ENCODE measurements around the gene PLEKHA1. TPM values are rescaled to one million over a fixed set of nuclear protein-coding genes. Genes with fewer than 3 reads are reported as not detected.
A peak's percentile ranks its signal among the peaks of the same experiment; 100 is the strongest.

Gene PLEKHA1
- total RNA-seq, 2 donors from 2014 or later = 22.3 to 46.8 TPM

GRCh38 chr10:122466951-122467381 lies 92.5 kb downstream of the PLEKHA1 start:
- no peak for DNase-seq (ENCODE audit: low spot score)
- Histone ChIP-seq H3K36me3 (no peaks in the 10 kb centered on the region), H3K4me1 (ENCODE audit: control insufficient read depth in 1 of 2, low read depth in 2 of 2) (peaks cover 45 to 69% of the 10 kb centered on the region in 2 donors), H3K27ac (peak overlapping the region in 1 of 2 donors; percentile 4), H3K9me3 (no peaks in the 10 kb centered on the region), H3K4me3 (no peak overlapping the region), H3K27me3 (replicated peaks; ENCODE audit: insufficient read depth) (no peaks in the 10 kb centered on the region)
- no peak for TF ChIP-seq CTCF (IDR thresholded peaks at IDR 0.05)
- no peak for ATAC-seq (ENCODE audit: insufficient number of reproducible peaks, low FRiP score, low read depth)

- H3K27ac ChIP-seq = peak overlapping the region in 1 of 2 donors; percentile 4
- peaks cover 45 to 69% of the 10 kb centered on the region in 2 donors for H3K4me1 ChIP-seq (ENCODE audit: control insufficient read depth in 1 of 2, low read depth in 2 of 2)
- H3K36me3 ChIP-seq = no peaks in the 10 kb centered on the region
- H3K27me3 ChIP-seq (replicated peaks; ENCODE audit: insufficient read depth) = no peaks in the 10 kb centered on the region
- H3K9me3 ChIP-seq = no peaks in the 10 kb centered on the region
- no peak overlapping the region for H3K4me3 ChIP-seq
- DNase-seq (ENCODE audit: low spot score) = no peak
- no peak for TF ChIP-seq CTCF (IDR thresholded peaks at IDR 0.05)
- ATAC-seq (ENCODE audit: insufficient number of reproducible peaks, low FRiP score, low read depth) = no peak
Observed at GRCh38 chr10:122467701-122468100, 93.2 kb downstream of the PLEKHA1 start.

- Histone ChIP-seq H3K27me3 (replicated peaks; ENCODE audit: insufficient read depth) (no peaks in the 10 kb centered on the region), H3K4me3 (no peak overlapping the region), H3K27ac (peak overlapping the region in 1 of 2 donors; percentile 52), H3K36me3 (no peaks in the 10 kb centered on the region), H3K9me3 (no peaks in the 10 kb centered on the region), H3K4me1 (ENCODE audit: control insufficient read depth in 1 of 2, low read depth in 2 of 2) (peaks cover 46 to 75% of the 10 kb centered on the region in 2 donors)
- no peak for TF ChIP-seq CTCF (IDR thresholded peaks at IDR 0.05)
- no peak for ATAC-seq (ENCODE audit: insufficient number of reproducible peaks, low FRiP score, low read depth)
- DNase-seq (ENCODE audit: low spot score) = no peak
Observed at GRCh38 chr10:122468307-122468925, 93.9 kb downstream of the PLEKHA1 start.

GRCh38 chr10:122468926-122469781 lies 94.6 kb downstream of the PLEKHA1 start:
- Histone ChIP-seq H3K27ac (peak overlapping the region; percentile 31 to 52), H3K4me3 (no peak overlapping the region), H3K4me1 (ENCODE audit: control insufficient read depth in 1 of 2, low read depth in 2 of 2) (peaks cover 48 to 75% of the 10 kb centered on the region in 2 donors), H3K36me3 (no peaks in the 10 kb centered on the region), H3K27me3 (replicated peaks; ENCODE audit: insufficient read depth) (no peaks in the 10 kb centered on the region), H3K9me3 (no peaks in the 10 kb centered on the region)
- DNase-seq (ENCODE audit: low spot score) (no peak), ATAC-seq (ENCODE audit: insufficient number of reproducible peaks, low FRiP score, low read depth) (peak; percentile 68)
- TF ChIP-seq CTCF (IDR thresholded peaks at IDR 0.05) = no peak

DNA sequence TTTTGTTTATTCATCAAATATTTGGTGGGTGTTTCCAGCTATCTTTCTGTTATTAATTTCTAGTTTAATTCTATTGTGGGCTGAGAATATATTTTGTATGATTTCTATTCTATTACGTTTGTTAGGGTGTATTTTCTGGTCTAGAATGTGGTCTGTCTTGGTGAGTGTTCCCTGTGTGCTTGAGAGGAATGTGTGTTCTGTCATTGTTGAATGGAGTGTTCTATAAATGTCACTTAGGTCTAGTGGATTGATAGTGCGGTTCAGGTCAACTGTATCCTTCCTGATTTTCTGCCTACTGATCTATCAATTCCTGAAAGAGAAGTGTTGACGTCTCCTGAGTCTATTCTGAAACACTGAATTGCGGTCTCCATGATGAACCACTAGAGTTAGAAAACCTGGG lies 95.3 kb downstream of the PLEKHA1 start:
- Histone ChIP-seq H3K4me3 (no peak overlapping the region), H3K36me3 (no peaks in the 10 kb centered on the region), H3K4me1 (ENCODE audit: control insufficient read depth in 1 of 2, low read depth in 2 of 2) (peaks cover 48 to 75% of the 10 kb centered on the region in 2 donors), H3K9me3 (no peaks in the 10 kb centered on the region), H3K27me3 (replicated peaks; ENCODE audit: insufficient read depth) (no peaks in the 10 kb centered on the region), H3K27ac (peak overlapping the region in 1 of 2 donors; percentile 52)
- no peak for TF ChIP-seq CTCF (IDR thresholded peaks at IDR 0.05)
- ATAC-seq (ENCODE audit: insufficient number of reproducible peaks, low FRiP score, low read depth) (no peak), DNase-seq (ENCODE audit: low spot score) (no peak)
